NCI-H1694 treated with DMSO at 0.1 percent for 48 hours (cell line): ENCODE results near the gene SLC29A2.
A peak's percentile ranks its signal among the peaks of the same experiment; 100 is the strongest.
"Not testable (repeated sequence)": the region's sequence is repeated elsewhere in the genome, so short reads cannot be mapped to it uniquely, and the experiment has no call there.

Experiments used
- DNase-seq: peaks from one replicate; lab custom pipeline; 2025; lab: John Stamatoyannopoulos, UW

Gene SLC29A2

GRCh38 chr11:66384316-66384715 lies 12.8 kb upstream of the SLC29A2 start:
- not testable (repeated sequence) for DNase-seq

- not testable (repeated sequence) for DNase-seq
These were observed 8.7 kb upstream of the SLC29A2 start for GRCh38 chr11:66380264-66380663.

GRCh38 chr11:66373690-66374287 lies 2.2 kb upstream of the SLC29A2 start:
- DNase-seq, result not testable (repeated sequence)

GRCh38 chr11:66373265-66373664 lies 1.7 kb upstream of the SLC29A2 start:
- no peak for DNase-seq

GRCh38 chr11:66369073-66369894 lies 2.3 kb downstream of the SLC29A2 start:
- DNase-seq, result no peak

- DNase-seq, result no peak
These were observed 3.1 kb downstream of the SLC29A2 start for GRCh38 chr11:66368484-66368883.

GRCh38 chr11:66367561-66368312 lies 3.8 kb downstream of the SLC29A2 start:
- no peak for DNase-seq

GRCh38 chr11:66366844-66367477 lies 4.6 kb downstream of the SLC29A2 start:
- no peak for DNase-seq

GRCh38 chr11:66365711-66366619 lies 5.6 kb downstream of the SLC29A2 start:
- DNase-seq, result no peak

GRCh38 chr11:66365166-66365565 lies 6.4 kb downstream of the SLC29A2 start:
- no peak for DNase-seq

GRCh38 chr11:66363805-66364535 lies 7.6 kb downstream of the SLC29A2 start:
- DNase-seq, result peak; percentile 9

GRCh38 chr11:66363187-66363601 lies 8.4 kb downstream of the SLC29A2 start:
- DNase-seq, result no peak

GRCh38 chr11:66362481-66363147 lies 8.9 kb downstream of the SLC29A2 start:
- DNase-seq, result no peak

- DNase-seq, result no peak
These were observed 10.0 kb downstream of the SLC29A2 start for GRCh38 chr11:66361502-66361941.

GRCh38 chr11:66360406-66361073 lies 11.0 kb downstream of the SLC29A2 start:
- no peak for DNase-seq

GRCh38 chr11:66359662-66360087 lies 11.9 kb downstream of the SLC29A2 start:
- DNase-seq, result no peak

GRCh38 chr11:66350560-66351235 lies 20.9 kb downstream of the SLC29A2 start:
- DNase-seq, result not testable (repeated sequence)

- DNase-seq, result no peak
These were observed 22.5 kb downstream of the SLC29A2 start for GRCh38 chr11:66349084-66349386.
